NCI-H226 (cell line): Measurements from ENCODE around the gene METTL17.
"Not testable (repeated sequence)": the region's sequence is repeated elsewhere in the genome, so short reads cannot be mapped to it uniquely, and the experiment has no call there.

Experiments used
- DNase-seq: peaks from one replicate; pipeline ENCODE4 v3.0.0-alpha.2; 2015

METTL17 gene

GRCh38 chr14:21025371-21026273, 35.8 kb downstream of the METTL17 start:
- no peak for DNase-seq

GRCh38 chr14:21026274-21026987, 36.7 kb downstream of the METTL17 start:
- DNase-seq: no peak

GRCh38 chr14:21026988-21027315, 37.2 kb downstream of the METTL17 start:
- DNase-seq: no peak

GRCh38 chr14:21029917-21030316, 40.1 kb downstream of the METTL17 start, which contains the start of gene TPPP2:
TPPP2 (plus strand) TSS chr14:21030217; CDS start chr14:21030582, 365 bp downstream.
- DNase-seq: no peak

GRCh38 chr14:21030531-21030930, 40.8 kb downstream of the METTL17 start:
- no peak for DNase-seq

GRCh38 chr14:21032326-21033132, 42.7 kb downstream of the METTL17 start:
- no peak for DNase-seq

- DNase-seq: no peak
These were observed 43.4 kb downstream of the METTL17 start for GRCh38 chr14:21033133-21033698.

GRCh38 chr14:21034707-21035106, 44.9 kb downstream of the METTL17 start, which contains the start of gene RNASE13:
RNASE13 (minus strand) TSS chr14:21034807; CDS start chr14:21034288, 519 bp downstream.
- DNase-seq: no peak

GRCh38 chr14:21036751-21037150, 47.0 kb downstream of the METTL17 start:
- no peak for DNase-seq

- DNase-seq: no peak
These were observed 47.4 kb downstream of the METTL17 start for GRCh38 chr14:21037156-21037555.

GRCh38 chr14:21038441-21039422, 49.0 kb downstream of the METTL17 start:
- DNase-seq: no peak

GRCh38 chr14:21039585-21040369, 50.0 kb downstream of the METTL17 start:
- DNase-seq: no peak

GRCh38 chr14:21040370-21040925, 50.7 kb downstream of the METTL17 start:
- DNase-seq: no peak

GRCh38 chr14:21040941-21041340, 51.2 kb downstream of the METTL17 start:
- DNase-seq: not testable (repeated sequence)

GRCh38 chr14:21041676-21042433, 52.1 kb downstream of the METTL17 start, which contains the start of gene RNASE7:
RNASE7 (plus strand) TSS chr14:21042362; CDS start chr14:21042993, 631 bp downstream.
- DNase-seq: no peak

GRCh38 chr14:21042918-21043317, 53.1 kb downstream of the METTL17 start:
- DNase-seq: no peak

- no peak for DNase-seq
These were observed 53.7 kb downstream of the METTL17 start for GRCh38 chr14:21043387-21043973.

- no peak for DNase-seq
These were observed 54.3 kb downstream of the METTL17 start for GRCh38 chr14:21043974-21044618.
